HCT116 (cell line): Measurements from ENCODE around the gene OCA2. TPM values are rescaled to one million over a fixed set of nuclear protein-coding genes. Genes with fewer than 3 reads are reported as not detected.

ENCODE experiments used
- ATAC-seq: fragments of 200-7000 bp; cut with Tn5 transposase; 2 replicates; pipeline ENCODE4 v1.9.1; 2020; ENCODE audit warnings: mild to moderate bottlenecking, moderate library complexity
- BruUV-seq: library from RNA; stranded (reverse); fragments of 400-500 nt; replicated peaks from 2 replicates; lab custom pipeline; 2021; lab: Mats Ljungman, UMichigan
- CTCF ChIA-PET: fragments of 300-600 bp; sonication (Branson Sonifier 250); formaldehyde crosslinking; loops from one replicate; lab custom pipeline; 2021; ENCODE audit warnings: antibody characterized with exemption; lab: Charles Lee
- POLR2A ChIA-PET: fragments of 300-600, 350-600 bp; sonication (Branson Sonifier 250); formaldehyde crosslinking; loops from one replicate; lab custom pipeline; 2021; ENCODE audit warnings: antibody characterized with exemption; lab: Charles Lee
- RAD21 ChIA-PET, 2 experiments: fragments of 300-600 bp; sonication (Branson Sonifier 250); formaldehyde crosslinking; loops; one replicate each; lab custom pipeline; 2023; ENCODE audit warnings: low total read pairs in 2 of 2; ENCODE audit not compliant: uncharacterized antibody in 2 of 2, unreplicated experiment in 2 of 2, low non-redundant PET in 1 of 2; lab: Charles Lee
- DNase-seq: peaks from one replicate; pipeline ENCODE4 v3.0.0-alpha.2; 2010; ENCODE audit warnings: low read depth, low spot score
- H2AFZ ChIP-seq: fragments of 200-600 bp; shearing (Covaris generic), sonication (generic); 2 replicates; pipeline ENCODE4 v1.6.1; 2017; ENCODE audit warnings: low read depth, mixed run types, mixed read lengths, antibody characterized with exemption, low read length; ENCODE audit not compliant: poor library complexity, severe bottlenecking
- H3K27ac ChIP-seq: 2 replicates; pipeline ENCODE4 v1.5.1; 2012; ENCODE audit warnings: low read depth, low read length
- H3K27me3 ChIP-seq: fragments of 200-600 bp; sonication (generic); 2 replicates; pipeline ENCODE4 v1.6.1; 2016; ENCODE audit warnings: mixed run types, low read length, mixed read lengths; ENCODE audit not compliant: insufficient read depth
- H3K36me3 ChIP-seq, 2 experiments: fragments of 200-500 bp in 1 of 2; fragments of 200-600 bp in 1 of 2; sonication (Bioruptor generic) in 1 of 2; sonication (generic) in 1 of 2; 2 replicates each; pipeline versions ENCODE4 v1.5.1 to v1.6.1; 2014 to 2016; ENCODE audit warnings: low read length in 2 of 2, inconsistent platforms in 1 of 2, mixed read lengths in 1 of 2, mixed run types in 1 of 2; ENCODE audit not compliant: insufficient read depth in 2 of 2, control insufficient read depth in 1 of 2
- H3K4me1 ChIP-seq, 2 experiments: fragments of 200-600 bp in 1 of 2; sonication (generic) in 1 of 2; 2 replicates each; pipeline versions ENCODE4 v1.5.1 to v1.6.1; 2012 to 2017; ENCODE audit warnings: low read length in 2 of 2, inconsistent platforms in 1 of 2, mild to moderate bottlenecking in 1 of 2, mixed read lengths in 1 of 2, mixed run types in 1 of 2, moderate library complexity in 1 of 2; ENCODE audit not compliant: insufficient read depth in 2 of 2, control insufficient read depth in 1 of 2
- H3K4me2 ChIP-seq: fragments of 200-600 bp; sonication (generic); 2 replicates; pipeline ENCODE4 v1.6.1; 2017; ENCODE audit warnings: mixed run types, low read length, mixed read lengths
- H3K4me3 ChIP-seq, 2 experiments: fragments of 200-600 bp in 1 of 2; sonication (generic) in 1 of 2; replicated peaks in 1 of 2; 2 replicates each; pipeline ENCODE4 v1.5.1; 2011 to 2016; ENCODE audit warnings: low read length in 2 of 2, control low read depth in 1 of 2, low read depth in 1 of 2, mild to moderate bottlenecking in 1 of 2, mixed read lengths in 1 of 2, mixed run types in 1 of 2
- H3K79me2 ChIP-seq: fragments of 200-600 bp; sonication (generic); 2 replicates; pipeline ENCODE4 v1.6.1; 2017; ENCODE audit warnings: mild to moderate bottlenecking, mixed run types, low read length, moderate library complexity, mixed read lengths; ENCODE audit not compliant: insufficient read depth
- H3K9ac ChIP-seq: fragments of 200-600 bp; sonication (generic); 2 replicates; pipeline ENCODE4 v1.6.1; 2016; ENCODE audit warnings: low read length, mixed read lengths
- H3K9me2 ChIP-seq: fragments of 200-600 bp; sonication (generic), shearing (Covaris generic); 2 replicates; pipeline ENCODE4 v1.6.1; 2017; ENCODE audit warnings: mixed run types, mild to moderate bottlenecking, moderate library complexity; ENCODE audit not compliant: insufficient read depth
- H3K9me3 ChIP-seq, 2 experiments: fragments of 200-500 bp in 1 of 2; fragments of 200-600 bp in 1 of 2; sonication (Bioruptor generic) in 1 of 2; sonication (generic) in 1 of 2; 2 replicates each; pipeline ENCODE4 v1.6.1; 2014 to 2017; ENCODE audit warnings: low read length in 2 of 2, mixed read lengths in 2 of 2, inconsistent platforms in 1 of 2, low read depth in 1 of 2, mild to moderate bottlenecking in 1 of 2, mixed run types in 1 of 2, moderate library complexity in 1 of 2; ENCODE audit not compliant: control insufficient read depth in 1 of 2, insufficient read depth in 1 of 2
- H4K20me1 ChIP-seq: fragments of 200-600 bp; sonication (generic), shearing (Covaris generic); 2 replicates; pipeline ENCODE4 v1.6.1; 2017; ENCODE audit warnings: mixed run types, mild to moderate bottlenecking, moderate library complexity; ENCODE audit not compliant: insufficient read depth
- CBX3 ChIP-seq: IDR thresholded peaks from 2 replicates; pipeline ENCODE4 v1.6.1; 2012; ENCODE audit warnings: low read depth
- CEBPB ChIP-seq: IDR thresholded peaks from 2 replicates; pipeline ENCODE4 v1.6.1; 2012; ENCODE audit warnings: low read depth
- EZH2 ChIP-seq: fragments of 200-600 bp; sonication (generic); IDR thresholded peaks from 2 replicates; pipeline ENCODE4 v1.6.1; 2017; ENCODE audit warnings: antibody characterized with exemption, mixed run types
- JUND ChIP-seq: IDR thresholded peaks from 2 replicates; pipeline ENCODE4 v1.6.1; 2012
- MAX ChIP-seq: IDR thresholded peaks from 2 replicates; pipeline ENCODE4 v1.6.1; 2012
- POLR2A ChIP-seq: IDR thresholded peaks from 2 replicates; pipeline ENCODE4 v1.7.0; 2011; ENCODE audit warnings: borderline replicate concordance; ENCODE audit not compliant: insufficient read depth, insufficient read length; ENCODE audit errors: extremely low read depth
- POLR2AphosphoS5 ChIP-seq: IDR thresholded peaks from 2 replicates; pipeline ENCODE4 v1.6.1; 2011; ENCODE audit warnings: mild to moderate bottlenecking, low read depth, low read length, moderate library complexity
- REST ChIP-seq: IDR thresholded peaks from 2 replicates; pipeline ENCODE4 v1.6.1; 2012; ENCODE audit warnings: low read depth
- SIN3A ChIP-seq: IDR thresholded peaks from 2 replicates; pipeline ENCODE4 v1.6.1; 2012; ENCODE audit warnings: low read depth
- SP1 ChIP-seq: IDR thresholded peaks from 2 replicates; pipeline ENCODE4 v1.6.1; 2012; ENCODE audit warnings: low read depth
- SRF ChIP-seq: IDR thresholded peaks from 2 replicates; pipeline ENCODE4 v1.6.1; 2012; ENCODE audit warnings: low read depth
- TCF7L2 ChIP-seq: IDR thresholded peaks from 2 replicates; pipeline ENCODE4 v1.7.0; 2011; ENCODE audit warnings: borderline replicate concordance, inconsistent platforms; ENCODE audit not compliant: insufficient read depth, insufficient read length; ENCODE audit errors: extremely low read depth
- YY1 ChIP-seq: IDR thresholded peaks from 2 replicates; pipeline ENCODE4 v1.6.1; 2011; ENCODE audit warnings: low read length, low read depth, moderate library complexity, mild to moderate bottlenecking; ENCODE audit not compliant: insufficient replicate concordance; ENCODE audit errors: extremely low read depth
- ZBTB33 ChIP-seq: IDR thresholded peaks from 2 replicates; pipeline ENCODE4 v1.6.1; 2011; ENCODE audit warnings: mild to moderate bottlenecking, low read length, moderate library complexity; ENCODE audit not compliant: insufficient replicate concordance; ENCODE audit errors: extremely low read depth
- ZNF274 ChIP-seq: fragments of 200-500 bp; sonication (Bioruptor generic); IDR thresholded peaks from 2 replicates; pipeline ENCODE4 v1.6.1; 2014; ENCODE audit warnings: mild to moderate bottlenecking, low read depth, low read length, inconsistent platforms
- intact Hi-C: fragments of 100-400 bp; cut with micrococcal nuclease; formaldehyde crosslinking; loops from 2 replicates; pipeline ENCODE4 v1.10.0; 2022
- total RNA-seq: library from RNA; stranded (reverse); gene quantifications from one replicate; pipeline ENCODE4 v1.2.1, GENCODE V29; 2021; ENCODE audit not compliant: unreplicated experiment

The OCA2 gene
- total RNA-seq, 1 experiment from 2014 or later = not detected

DNA sequence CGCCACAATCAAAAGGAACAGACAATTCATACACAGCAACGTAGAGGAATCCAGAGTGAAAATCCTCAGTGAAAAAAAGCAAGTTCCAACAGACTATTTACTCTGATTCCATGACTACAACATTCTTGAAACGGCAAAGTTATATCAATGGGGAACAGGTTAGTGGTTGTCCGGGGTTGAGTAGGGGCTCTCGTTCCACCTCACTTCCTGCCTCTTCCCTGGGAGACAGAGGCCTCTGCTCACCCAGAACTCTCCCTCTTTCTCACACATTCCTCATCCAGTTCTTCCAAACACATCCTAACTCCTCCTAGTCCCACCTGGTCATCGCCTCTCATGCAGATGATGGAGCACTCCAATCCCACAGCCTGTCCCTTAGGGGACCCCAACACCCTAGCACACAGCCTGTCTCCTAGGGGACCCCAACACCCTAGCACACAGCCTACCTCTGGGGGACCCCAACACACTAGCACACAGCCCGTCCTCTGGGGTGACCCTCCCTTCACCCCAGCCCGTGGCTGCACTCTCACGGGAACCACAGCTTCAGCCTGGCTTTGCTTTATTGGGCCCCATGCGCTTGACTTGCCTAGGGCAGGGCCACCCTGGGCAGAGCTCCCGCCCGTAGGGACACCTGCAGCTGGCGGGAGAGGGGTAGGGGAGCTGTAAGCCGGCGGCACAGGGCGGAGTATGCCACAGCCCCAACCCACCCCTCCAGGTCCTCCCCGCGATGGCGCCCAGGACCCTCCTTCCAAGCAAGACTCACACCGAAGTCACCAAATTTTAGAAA, 5.2 kb downstream of the OCA2 start:
- no peak overlapping the region for H3K4me3 ChIP-seq
- H3K36me3 ChIP-seq = no peaks in the 10 kb centered on the region
- ChIA-PET POLR2A (no interaction called here), RAD21 (no interaction called here), CTCF (interaction anchor here (1.8 kb wide), 1 partner anchor 32 kb away, joined by 4 read pairs; no protein-coding TSS in a partner anchor)
- TF ChIP-seq ZBTB33 (no peak), POLR2A (no peak), TCF7L2 (no peak), SIN3A (no peak), CBX3 (no peak), SP1 (no peak), SRF (no peak), YY1 (no peak), EZH2 (no peak), REST (no peak), ZNF274 (no peak), POLR2AphosphoS5 (no peak), MAX (no peak), CEBPB (no peak), JUND (no peak)
- H4K20me1 ChIP-seq = no peaks in the 10 kb centered on the region
- H3K4me2 ChIP-seq = no peak overlapping the region
- H3K9me3 ChIP-seq = no peaks in the 10 kb centered on the region; a peak in 1 of 4 replicates
- H3K27me3 ChIP-seq = no peaks in the 10 kb centered on the region
- no TSS peak for BruUV-seq
- H3K27ac ChIP-seq = no peak overlapping the region
- no peak overlapping the region for H2AFZ ChIP-seq
- no peak overlapping the region for H3K9ac ChIP-seq
- no peak for ATAC-seq
- intact Hi-C loops = no loop called here
- no peak for DNase-seq
- H3K4me1 ChIP-seq = peaks cover 3 to 9% of the 10 kb centered on the region in 2 experiments; a peak in 3 of 4 replicates
- H3K79me2 ChIP-seq = no peaks in the 10 kb centered on the region
- no peaks in the 10 kb centered on the region for H3K9me2 ChIP-seq
